Posterior vena cava (tissue), 2 donors: ENCODE results near the gene RGP1. TPM values are rescaled to one million over a fixed set of nuclear protein-coding genes. Genes with fewer than 3 reads are reported as not detected.

Experiments
- DNase-seq: peaks from one replicate; pipeline ENCODE4 v3.0.0-alpha.2; 2020; ENCODE audit warnings: low spot score
- intact Hi-C, 2 donors: fragments of 100-400 bp; cut with DNase I; formaldehyde crosslinking; loops; one replicate each; pipeline versions ENCODE4 v1.14.1 to v1.14.2; 2022 to 2023
- microRNA-seq, 2 donors: library from miRNA; unstranded; fragments of <30 nt; microRNA quantifications; one replicate each; pipeline ENCODE4 v1.2.0, GENCODE V29; 2020 to 2021; ENCODE audit warnings: borderline microRNAs expressed in 2 of 2
- total RNA-seq, 2 donors: library from RNA; stranded (reverse); fragmentation: NEBNext Ultra II Directional; extraction: Animal tissue kit (Norgen Biotek cat#: 25700); gene quantifications; one replicate each; pipeline ENCODE4 v1.2.1, GENCODE V29; 2021
- donor health status: DM: yes; HTN: yes; CAD: no.
- donor health status: DM: yes; HTN: yes; CAD: no.

Gene RGP1
- total RNA-seq, 2 donors from 2014 or later = 27.8 to 29.5 TPM

- DNase-seq = no peak
- intact Hi-C loops = loop anchor here in 1 of 2 donors (5.0 kb wide), 2 partner anchors 36 to 91 kb away; partner anchors contain the start of genes FAM221B and TMEM8B
These were observed 42.3 kb downstream of the RGP1 start, which contains the start of gene NPR2 for GRCh38 chr9:35791297-35791921. Gene NPR2 (plus strand): TSS chr9:35791591. CDS start chr9:35792409, 818 bp downstream.

GRCh38 chr9:35792024-35792813, 43.1 kb downstream of the RGP1 start:
- DNase-seq = no peak
- intact Hi-C loops = loop anchor here in 1 of 2 donors (5.0 kb wide), 2 partner anchors 35 to 90 kb away; partner anchors contain the start of genes FAM221B and TMEM8B

- intact Hi-C loops = loop anchor here (1.0 to 5.0 kb wide), 3 partner anchors 34 to 89 kb away; partner anchors contain the start of genes FAM221B (in 2 of the 2) and TMEM8B (in 1 of the 2)
- DNase-seq = no peak
These were observed 43.7 kb downstream of the RGP1 start for GRCh38 chr9:35792826-35793225.

- no peak for DNase-seq
- intact Hi-C loops = loop anchor here (1.0 to 5.0 kb wide), 3 partner anchors 34 to 89 kb away; partner anchors contain the start of genes FAM221B (in 2 of the 2) and TMEM8B (in 1 of the 2)
These were observed 44.4 kb downstream of the RGP1 start for GRCh38 chr9:35793461-35793860.

- DNase-seq = no peak
- intact Hi-C loops = no loop called here
These were observed 46.6 kb downstream of the RGP1 start for GRCh38 chr9:35795695-35796094.

- intact Hi-C loops = no loop called here
- DNase-seq = no peak
These were observed 48.4 kb downstream of the RGP1 start for GRCh38 chr9:35797311-35798109.

GRCh38 chr9:35798658-35799374, 49.7 kb downstream of the RGP1 start:
- intact Hi-C loops = no loop called here
- DNase-seq = no peak

- no peak for DNase-seq
- intact Hi-C loops = no loop called here
These were observed 51.4 kb downstream of the RGP1 start for GRCh38 chr9:35800530-35800929.

- DNase-seq = no peak
- intact Hi-C loops = no loop called here
These were observed 52.4 kb downstream of the RGP1 start for GRCh38 chr9:35801328-35802128.

GRCh38 chr9:35806101-35806500, 57.0 kb downstream of the RGP1 start:
- DNase-seq = no peak
- intact Hi-C loops = no loop called here

Small RNA genes lying within 50 kb of the gene (microRNA-seq; reads per million reads assigned to microRNA genes)
- 0.26 to 0.32 reads per million in 2 donors for gene MIR6852
- 0.26 to 0.32 reads per million in 2 donors for gene MIR6853

Other genes with a start within 250 kb of the RGP1 start
- 10 to 100 TPM; 50.8 to 61.1 TPM for gene TESK1, start 144.0 kb upstream of the RGP1 start, total RNA-seq
- 1 to 10 TPM; 2.8 to 4.2 TPM for gene CD72, start 130.9 kb upstream of the RGP1 start, total RNA-seq
- under 1 TPM; 0.24 to 0.56 TPM for gene SIT1, start 98.4 kb upstream of the RGP1 start, total RNA-seq
- over 10,000 TPM; 18,238 to 21,166 TPM for gene RMRP, start 91.3 kb upstream of the RGP1 start, total RNA-seq
- gene CCDC107, start 91.0 kb upstream of the RGP1 start, total RNA-seq = 10 to 100 TPM; 54.6 to 60.3 TPM
- under 1 TPM; 0.29 to 0.46 TPM for gene ARHGEF39, start 84.1 kb upstream of the RGP1 start, total RNA-seq
- gene CA9, start 75.4 kb upstream of the RGP1 start, total RNA-seq = 1 to 10 TPM in 1 of 2 donors, not detected in 1; 1.2 TPM
- 1,000 to 10,000 TPM; 2,096 to 3,529 TPM for gene TPM2, start 59.4 kb upstream of the RGP1 start, total RNA-seq
- 100 to 1,000 TPM; 816 to 836 TPM for gene TLN1, start 17.1 kb upstream of the RGP1 start, total RNA-seq
- gene CREB3, start 16.6 kb upstream of the RGP1 start, total RNA-seq = 10 to 100 TPM; 41.7 to 53.0 TPM
- 10 to 100 TPM; 50.1 to 57.7 TPM for gene GBA2, start 59 bp upstream of the RGP1 start, total RNA-seq
- gene MSMP, start 5.0 kb downstream of the RGP1 start, total RNA-seq = 1 to 10 TPM in 1 of 2 donors, not detected in 1; 1.7 TPM
- 10 to 100 TPM; 27.4 to 47.1 TPM for gene NPR2, start 42.3 kb downstream of the RGP1 start, total RNA-seq
- 1 to 10 TPM in 1 of 2 donors, under 1 TPM in 1; 0.76 to 3.1 TPM for gene SPAG8, start 63.0 kb downstream of the RGP1 start, total RNA-seq
- gene HINT2, start 65.8 kb downstream of the RGP1 start, total RNA-seq = 10 to 100 TPM; 20.0 to 26.8 TPM
- gene FAM221B, start 79.4 kb downstream of the RGP1 start, total RNA-seq = not detected
- gene TMEM8B, start 79.9 kb downstream of the RGP1 start, total RNA-seq = 10 to 100 TPM; 16.1 to 18.5 TPM
- gene OR13J1, start 121.1 kb downstream of the RGP1 start, total RNA-seq = not detected
- 10 to 100 TPM in 1 of 2 donors, 1 to 10 TPM in 1; 4.8 to 20.1 TPM for gene HRCT1, start 156.9 kb downstream of the RGP1 start, total RNA-seq
- 1 to 10 TPM; 2.5 to 4.0 TPM for gene SPAAR, start 160.2 kb downstream of the RGP1 start, total RNA-seq
- gene OR2S2, start 208.9 kb downstream of the RGP1 start, total RNA-seq = not detected